Measurements from ENCODE around the gene LRBA. TPM values are rescaled to one million over a fixed set of nuclear protein-coding genes. Genes with fewer than 3 reads are reported as not detected.

LRBA gene
- total RNA-seq, 5 donors from 2014 or later (not counting 1 experiment from before 2014, with no cell fraction given) = 56.1 to 81.7 (median 56.9) TPM

GRCh38 chr4:150289881-150290280 is 725.2 kb downstream of the LRBA start:
- no peaks in the 10 kb centered on the region for H3K27me3 ChIP-seq (replicated peaks in 1 of 2; ENCODE audit: control insufficient read depth in 2 of 2, extremely low read depth in 1 of 2, insufficient read depth in 2 of 2, low read length in 1 of 2)
- H3K4me1 ChIP-seq (ENCODE audit: control insufficient read depth in 1 of 2, extremely low read depth in 1 of 2, insufficient read depth in 2 of 2, low read length in 2 of 2) = no peaks in the 10 kb centered on the region
- no peak overlapping the region for H3K27ac ChIP-seq (ENCODE audit: low read length)
- Mint-ChIP-seq H3K36me3 (peaks cover 36% of the 10 kb centered on the region), H3K4me3 (no peak overlapping the region), H3K27ac (no peak overlapping the region), H3K4me1 (peaks cover 0 to 8% (median 0%) of the 10 kb centered on the region in 3 donors), H3K27me3 (no peaks in the 10 kb centered on the region), H3K9me3 (no peaks in the 10 kb centered on the region)
- WGBS (ENCODE audit: insufficient coverage) = 86% methylated on average over 1 of the region's 3 CpGs
- no peaks in the 10 kb centered on the region for H3K9me3 ChIP-seq
- ATAC-seq (replicated peaks in 1 of 4) (no peak), DNase-seq (no peak)
- CTCF ChIA-PET = no interaction called here
- POLR2A ChIA-PET = no interaction called here
- peaks cover 0 to 12% of the 10 kb centered on the region in 2 donors for H3K36me3 ChIP-seq (ENCODE audit: control insufficient read depth in 2 of 2, extremely low read depth in 1 of 2, insufficient read depth in 1 of 2, low read length in 1 of 2)
- no peak overlapping the region for H3K4me3 ChIP-seq (ENCODE audit: control insufficient read depth in 1 of 2, extremely low read depth in 1 of 2, low read length in 1 of 2)

GRCh38 chr4:150289198-150289597 is 725.9 kb downstream of the LRBA start:
- no peak overlapping the region for H3K27ac ChIP-seq (ENCODE audit: low read length)
- Mint-ChIP-seq H3K36me3 (peaks cover 36% of the 10 kb centered on the region), H3K4me3 (no peak overlapping the region), H3K27me3 (no peaks in the 10 kb centered on the region), H3K4me1 (peaks cover 0 to 8% (median 0%) of the 10 kb centered on the region in 3 donors), H3K9me3 (no peaks in the 10 kb centered on the region), H3K27ac (no peak overlapping the region)
- ChIA-PET POLR2A (no interaction called here), CTCF (no interaction called here)
- 50% methylated on average over 1 of the region's 2 CpGs for WGBS (ENCODE audit: insufficient coverage)
- DNase-seq (no peak), ATAC-seq (replicated peaks in 1 of 4) (no peak)
- H3K4me1 ChIP-seq (ENCODE audit: control insufficient read depth in 1 of 2, extremely low read depth in 1 of 2, insufficient read depth in 2 of 2, low read length in 2 of 2) = no peaks in the 10 kb centered on the region
- H3K27me3 ChIP-seq (replicated peaks in 1 of 2; ENCODE audit: control insufficient read depth in 2 of 2, extremely low read depth in 1 of 2, insufficient read depth in 2 of 2, low read length in 1 of 2) = no peaks in the 10 kb centered on the region
- H3K9me3 ChIP-seq = no peaks in the 10 kb centered on the region
- no peak overlapping the region for H3K4me3 ChIP-seq (ENCODE audit: control insufficient read depth in 1 of 2, extremely low read depth in 1 of 2, low read length in 1 of 2)
- peaks cover 0 to 12% of the 10 kb centered on the region in 2 donors for H3K36me3 ChIP-seq (ENCODE audit: control insufficient read depth in 2 of 2, extremely low read depth in 1 of 2, insufficient read depth in 1 of 2, low read length in 1 of 2)

GRCh38 chr4:150286656-150287055 is 728.4 kb downstream of the LRBA start:
- WGBS (ENCODE audit: insufficient coverage) = 90% methylated on average over 2 of the region's 6 CpGs
- Mint-ChIP-seq H3K9me3 (no peaks in the 10 kb centered on the region), H3K4me1 (peaks cover 0 to 8% (median 0%) of the 10 kb centered on the region in 3 donors), H3K4me3 (no peak overlapping the region), H3K27me3 (no peaks in the 10 kb centered on the region), H3K36me3 (peaks cover 46% of the 10 kb centered on the region), H3K27ac (no peak overlapping the region)
- no peak for DNase-seq
- Histone ChIP-seq H3K4me1 (ENCODE audit: control insufficient read depth in 1 of 2, extremely low read depth in 1 of 2, insufficient read depth in 2 of 2, low read length in 2 of 2) (no peaks in the 10 kb centered on the region), H3K27ac (ENCODE audit: low read length) (no peak overlapping the region), H3K4me3 (ENCODE audit: control insufficient read depth in 1 of 2, extremely low read depth in 1 of 2, low read length in 1 of 2) (no peak overlapping the region), H3K9me3 (no peaks in the 10 kb centered on the region), H3K36me3 (ENCODE audit: control insufficient read depth in 2 of 2, extremely low read depth in 1 of 2, insufficient read depth in 1 of 2, low read length in 1 of 2) (peaks cover 7 to 26% of the 10 kb centered on the region in 2 donors), H3K27me3 (replicated peaks in 1 of 2; ENCODE audit: control insufficient read depth in 2 of 2, extremely low read depth in 1 of 2, insufficient read depth in 2 of 2, low read length in 1 of 2) (no peaks in the 10 kb centered on the region)
- ChIA-PET POLR2A (no interaction called here), CTCF (interaction anchor here in 1 of 2 donors (0.6 kb wide), 1 partner anchor 50 kb away, joined by 4 read pairs; no protein-coding TSS in a partner anchor)
- ATAC-seq (replicated peaks in 1 of 4) = no peak

GRCh38 chr4:150283689-150284088 is 731.4 kb downstream of the LRBA start:
- Histone ChIP-seq H3K4me1 (ENCODE audit: control insufficient read depth in 1 of 2, extremely low read depth in 1 of 2, insufficient read depth in 2 of 2, low read length in 2 of 2) (no peaks in the 10 kb centered on the region), H3K4me3 (ENCODE audit: control insufficient read depth in 1 of 2, extremely low read depth in 1 of 2, low read length in 1 of 2) (no peak overlapping the region), H3K9me3 (no peaks in the 10 kb centered on the region), H3K27ac (ENCODE audit: low read length) (no peak overlapping the region), H3K36me3 (ENCODE audit: control insufficient read depth in 2 of 2, extremely low read depth in 1 of 2, insufficient read depth in 1 of 2, low read length in 1 of 2) (peaks cover 13 to 44% of the 10 kb centered on the region in 2 donors), H3K27me3 (replicated peaks in 1 of 2; ENCODE audit: control insufficient read depth in 2 of 2, extremely low read depth in 1 of 2, insufficient read depth in 2 of 2, low read length in 1 of 2) (no peaks in the 10 kb centered on the region)
- H3K27ac Mint-ChIP-seq = no peak overlapping the region
- DNase-seq (no peak), ATAC-seq (replicated peaks in 1 of 4) (no peak)
- H3K4me1 Mint-ChIP-seq = no peaks in the 10 kb centered on the region
- H3K9me3 Mint-ChIP-seq = peaks cover 0 to 3% (median 3%) of the 10 kb centered on the region in 3 donors
- peaks cover 76% of the 10 kb centered on the region for H3K36me3 Mint-ChIP-seq
- H3K4me3 Mint-ChIP-seq = no peak overlapping the region
- H3K27me3 Mint-ChIP-seq = no peaks in the 10 kb centered on the region
- ChIA-PET POLR2A (no interaction called here), CTCF (interaction anchor here (0.5 to 0.6 kb wide), 2 partner anchors 778 to 1370 kb away, joined by 3 read pairs; no protein-coding TSS in a partner anchor)
- WGBS (ENCODE audit: insufficient coverage) = no CpG with 5 or more reads among the region's 1 CpG

- no peak overlapping the region for H3K4me3 Mint-ChIP-seq
- Histone ChIP-seq H3K27me3 (replicated peaks in 1 of 2; ENCODE audit: control insufficient read depth in 2 of 2, extremely low read depth in 1 of 2, insufficient read depth in 2 of 2, low read length in 1 of 2) (no peaks in the 10 kb centered on the region), H3K4me1 (ENCODE audit: control insufficient read depth in 1 of 2, extremely low read depth in 1 of 2, insufficient read depth in 2 of 2, low read length in 2 of 2) (no peaks in the 10 kb centered on the region), H3K36me3 (ENCODE audit: control insufficient read depth in 2 of 2, extremely low read depth in 1 of 2, insufficient read depth in 1 of 2, low read length in 1 of 2) (peaks cover 24 to 56% of the 10 kb centered on the region in 2 donors), H3K27ac (ENCODE audit: low read length) (no peak overlapping the region), H3K4me3 (ENCODE audit: control insufficient read depth in 1 of 2, extremely low read depth in 1 of 2, low read length in 1 of 2) (no peak overlapping the region), H3K9me3 (no peaks in the 10 kb centered on the region)
- no peaks in the 10 kb centered on the region for H3K27me3 Mint-ChIP-seq
- ChIA-PET POLR2A (no interaction called here), CTCF (no interaction called here)
- H3K36me3 Mint-ChIP-seq = peaks cover 88% of the 10 kb centered on the region
- DNase-seq (no peak), ATAC-seq (replicated peaks in 1 of 4) (no peak)
- no peaks in the 10 kb centered on the region for H3K4me1 Mint-ChIP-seq
- 100% methylated on average over 5 of the region's 8 CpGs for WGBS (ENCODE audit: insufficient coverage)
- no peak overlapping the region for H3K27ac Mint-ChIP-seq
- H3K9me3 Mint-ChIP-seq = peaks cover 0 to 11% (median 7%) of the 10 kb centered on the region in 3 donors
Observed at GRCh38 chr4:150280975-150281374, 734.1 kb downstream of the LRBA start.

GRCh38 chr4:150280081-150280895 is 734.8 kb downstream of the LRBA start:
- no peak overlapping the region for H3K27ac ChIP-seq (ENCODE audit: low read length)
- Mint-ChIP-seq H3K36me3 (peaks cover 90% of the 10 kb centered on the region), H3K9me3 (peaks cover 0 to 11% (median 7%) of the 10 kb centered on the region in 3 donors), H3K4me3 (no peak overlapping the region), H3K27me3 (no peaks in the 10 kb centered on the region), H3K27ac (no peak overlapping the region), H3K4me1 (no peaks in the 10 kb centered on the region)
- peaks cover 24 to 49% of the 10 kb centered on the region in 2 donors for H3K36me3 ChIP-seq (ENCODE audit: control insufficient read depth in 2 of 2, extremely low read depth in 1 of 2, insufficient read depth in 1 of 2, low read length in 1 of 2)
- H3K27me3 ChIP-seq (replicated peaks in 1 of 2; ENCODE audit: control insufficient read depth in 2 of 2, extremely low read depth in 1 of 2, insufficient read depth in 2 of 2, low read length in 1 of 2) = no peaks in the 10 kb centered on the region
- ChIA-PET CTCF (no interaction called here), POLR2A (no interaction called here)
- WGBS (ENCODE audit: insufficient coverage) = 77% methylated on average over 4 of the region's 9 CpGs
- H3K4me3 ChIP-seq (ENCODE audit: control insufficient read depth in 1 of 2, extremely low read depth in 1 of 2, low read length in 1 of 2) = no peak overlapping the region
- H3K9me3 ChIP-seq = no peaks in the 10 kb centered on the region
- ATAC-seq (replicated peaks in 1 of 4) = no peak
- H3K4me1 ChIP-seq (ENCODE audit: control insufficient read depth in 1 of 2, extremely low read depth in 1 of 2, insufficient read depth in 2 of 2, low read length in 2 of 2) = no peaks in the 10 kb centered on the region
- DNase-seq = no peak
